Testis (tissue), 3 donors: ENCODE results near the gene C1orf35. TPM values are rescaled to one million over a fixed set of nuclear protein-coding genes. Genes with fewer than 3 reads are reported as not detected.

Experiments
- DNase-seq: peaks from one replicate; pipeline ENCODE4 v3.0.0-alpha.2; 2019
- H3K27ac ChIP-seq, 2 donors: fragments of 200-600 bp; sonication (generic); one replicate each; pipeline ENCODE4 v1.5.1; 2019
- H3K27me3 ChIP-seq: fragments of 200-600 bp; sonication (generic); one replicate; pipeline ENCODE4 v1.5.1; 2019
- H3K36me3 ChIP-seq: fragments of 200-600 bp; sonication (generic); one replicate; pipeline ENCODE4 v1.5.1; 2017; ENCODE audit warnings: low read depth; ENCODE audit errors: missing control alignments
- H3K4me1 ChIP-seq: fragments of 200-600 bp; sonication (generic); one replicate; pipeline ENCODE4 v1.5.1; 2019
- H3K4me3 ChIP-seq, 2 donors: fragments of 200-600 bp; sonication (generic); one replicate each; pipeline ENCODE4 v1.5.1; 2017 to 2019
- H3K9me3 ChIP-seq: fragments of 200-600 bp; sonication (generic); one replicate; pipeline ENCODE4 v1.5.1; 2017
- POLR2A ChIP-seq: fragments of 450-650 bp; IDR thresholded peaks from one replicate; pipeline ENCODE4 v1.6.1; 2017; ENCODE audit warnings: antibody characterized with exemption, mild to moderate bottlenecking, moderate library complexity
- WGBS, 2 donors: methylation state at CpG; one replicate each; pipeline ENCODE4 v1.1.5; 2018; 5-methylcytosine and 5-hydroxymethylcytosine counted together
- intact Hi-C: fragments of 100-400 bp; cut with DNase I; formaldehyde crosslinking; loops from one replicate; pipeline ENCODE4 v1.15.1; 2023; ENCODE audit warnings: low total_unique reads
- polyA plus RNA-seq: library from polyadenylated mRNA; stranded (reverse); fragments of 350-450 nt; fragmentation: Illumina TruSeq; extraction: RNeasy Lipid Tissue Mini Kit (QIAGEN cat#74804); gene quantifications from one replicate; pipeline ENCODE4 v1.2.3, GENCODE V29; 2014; ENCODE audit warnings: low read depth, low replicate concordance; ENCODE audit not compliant: insufficient read depth
- total RNA-seq, 2 donors: library from RNA; depleted of rRNA; stranded (reverse); fragments of >200 nt; gene quantifications; one replicate each; pipeline ENCODE4 v1.2.3, GENCODE V29; 2016
- TF ChIP-seq, protein P1 (sequence below), 3 experiments: fragments of 450-650 bp in 2 of 3; fragments of 200-600 bp in 1 of 3; sonication (generic) in 1 of 3; IDR thresholded peaks; one replicate each; pipeline ENCODE4 v1.5.1; 2016 to 2019; ENCODE audit warnings: antibody characterized with exemption in 3 of 3, mild to moderate bottlenecking in 2 of 3, moderate library complexity in 1 of 3

C1orf35 gene
- total and polyA plus RNA-seq, 3 donors from 2014 or later, result 11.3 to 25.0 (median 19.4) TPM

DNA sequence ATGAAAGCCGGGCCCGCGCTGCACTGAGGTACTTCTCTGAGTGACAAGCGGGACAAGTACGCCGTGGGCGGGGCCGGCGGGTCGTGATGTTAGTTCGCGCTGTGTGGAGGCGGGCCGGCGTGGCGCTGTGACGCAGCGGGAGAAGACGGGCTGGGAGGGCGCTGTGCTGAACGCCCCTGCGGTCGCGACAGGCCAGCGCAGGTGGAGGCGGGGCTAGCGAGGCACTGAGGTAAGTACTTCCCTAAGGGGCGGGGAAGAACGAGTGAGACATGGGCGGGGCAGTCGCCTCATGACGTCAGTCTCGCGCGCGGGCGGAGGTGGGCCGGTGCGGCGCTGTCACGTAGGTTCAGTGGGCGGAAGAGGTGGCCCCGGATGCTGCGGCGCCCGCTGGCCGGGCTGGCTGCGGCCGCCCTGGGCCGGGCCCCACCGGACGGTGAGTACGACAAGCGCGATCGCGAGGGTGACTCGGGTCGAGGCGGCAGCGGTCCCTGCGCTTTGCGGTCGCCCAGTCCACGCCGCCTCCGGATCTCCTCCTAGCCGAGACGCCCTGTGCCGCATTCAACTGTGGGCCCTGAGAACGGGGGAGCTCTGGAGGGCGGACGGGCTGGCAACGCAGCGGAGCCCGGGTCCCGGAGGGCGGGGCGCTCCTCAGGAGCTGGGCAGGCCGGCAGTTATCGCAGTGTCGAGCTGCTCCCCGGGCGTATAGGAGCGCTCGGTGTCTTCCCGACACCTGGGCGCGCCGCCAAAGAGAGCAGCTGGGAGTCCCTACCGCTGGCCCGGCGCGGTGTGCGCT lies 37.0 kb upstream of the C1orf35 start, which contains the start of gene GUK1:
Gene GUK1, plus strand, starts transcription at position 349 of the 793 bp plus-strand sequence. Its CDS starts 24 bp downstream, at position 373.
- Histone ChIP-seq H3K4me3 (peak within 1 kb of the TSS; percentile 94 to 99), H3K9me3 (no peaks in the 10 kb centered on the region), H3K27me3 (no peaks in the 10 kb centered on the region), H3K36me3 (no peaks in the 10 kb centered on the region), H3K4me1 (peaks cover 26% of the 10 kb centered on the region), H3K27ac (peak within 1 kb of the TSS; percentile 97 to 99)
- intact Hi-C loops, result loop anchor here (10.0 kb wide), 1 partner anchor 355 kb away; no protein-coding TSS in a partner anchor
- DNase-seq, result peak; percentile 100
- TF ChIP-seq, protein P1, sequence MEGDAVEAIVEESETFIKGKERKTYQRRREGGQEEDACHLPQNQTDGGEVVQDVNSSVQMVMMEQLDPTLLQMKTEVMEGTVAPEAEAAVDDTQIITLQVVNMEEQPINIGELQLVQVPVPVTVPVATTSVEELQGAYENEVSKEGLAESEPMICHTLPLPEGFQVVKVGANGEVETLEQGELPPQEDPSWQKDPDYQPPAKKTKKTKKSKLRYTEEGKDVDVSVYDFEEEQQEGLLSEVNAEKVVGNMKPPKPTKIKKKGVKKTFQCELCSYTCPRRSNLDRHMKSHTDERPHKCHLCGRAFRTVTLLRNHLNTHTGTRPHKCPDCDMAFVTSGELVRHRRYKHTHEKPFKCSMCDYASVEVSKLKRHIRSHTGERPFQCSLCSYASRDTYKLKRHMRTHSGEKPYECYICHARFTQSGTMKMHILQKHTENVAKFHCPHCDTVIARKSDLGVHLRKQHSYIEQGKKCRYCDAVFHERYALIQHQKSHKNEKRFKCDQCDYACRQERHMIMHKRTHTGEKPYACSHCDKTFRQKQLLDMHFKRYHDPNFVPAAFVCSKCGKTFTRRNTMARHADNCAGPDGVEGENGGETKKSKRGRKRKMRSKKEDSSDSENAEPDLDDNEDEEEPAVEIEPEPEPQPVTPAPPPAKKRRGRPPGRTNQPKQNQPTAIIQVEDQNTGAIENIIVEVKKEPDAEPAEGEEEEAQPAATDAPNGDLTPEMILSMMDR (IDR thresholded peaks at IDR 0.05), result peak in 2 of 3 experiments; percentile 11 to 62
- TF ChIP-seq POLR2A, result peak; percentile 80
- 0% methylated on average over 22 to 75 of the region's 95 CpGs for WGBS, 2 donors

DNA sequence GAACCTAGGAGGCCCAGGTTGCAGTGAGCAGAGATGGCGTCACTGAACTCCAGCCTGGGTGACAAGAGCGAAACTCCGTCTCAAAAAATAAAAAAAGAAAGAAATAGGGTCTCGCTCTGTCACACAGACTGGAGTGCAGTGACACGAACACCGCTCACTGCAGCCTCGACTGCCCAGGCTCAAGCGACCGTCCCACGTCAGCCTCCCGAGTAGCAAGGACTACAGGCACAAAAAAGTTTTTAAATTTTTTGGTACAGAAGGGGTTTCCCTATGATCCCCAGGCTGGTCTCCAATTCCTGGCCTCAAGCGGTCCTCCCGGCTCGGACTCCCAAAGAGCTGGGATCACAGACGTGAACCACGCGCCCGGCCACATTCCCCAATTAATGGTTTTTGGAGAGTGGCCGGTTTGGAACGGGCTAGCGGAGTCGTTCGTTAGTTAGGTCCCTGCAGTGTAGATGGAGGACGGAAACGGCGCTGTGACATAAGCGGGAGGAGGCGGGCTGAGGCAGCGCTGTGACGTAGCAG lies 36.3 kb upstream of the C1orf35 start:
- Histone ChIP-seq H3K27ac (peak overlapping the region; percentile 97 to 99), H3K27me3 (no peaks in the 10 kb centered on the region), H3K9me3 (no peaks in the 10 kb centered on the region), H3K36me3 (no peaks in the 10 kb centered on the region), H3K4me1 (peaks cover 23% of the 10 kb centered on the region), H3K4me3 (peak overlapping the region; percentile 94 to 99)
- DNase-seq, result no peak
- intact Hi-C loops, result loop anchor here (10.0 kb wide), 1 partner anchor 355 kb away; no protein-coding TSS in a partner anchor
- no peak for TF ChIP-seq POLR2A
- TF ChIP-seq, protein P1 (IDR thresholded peaks at IDR 0.05), result no peak
- 14 to 17% methylated on average over 30 of the region's 30 CpGs for WGBS, 2 donors

DNA sequence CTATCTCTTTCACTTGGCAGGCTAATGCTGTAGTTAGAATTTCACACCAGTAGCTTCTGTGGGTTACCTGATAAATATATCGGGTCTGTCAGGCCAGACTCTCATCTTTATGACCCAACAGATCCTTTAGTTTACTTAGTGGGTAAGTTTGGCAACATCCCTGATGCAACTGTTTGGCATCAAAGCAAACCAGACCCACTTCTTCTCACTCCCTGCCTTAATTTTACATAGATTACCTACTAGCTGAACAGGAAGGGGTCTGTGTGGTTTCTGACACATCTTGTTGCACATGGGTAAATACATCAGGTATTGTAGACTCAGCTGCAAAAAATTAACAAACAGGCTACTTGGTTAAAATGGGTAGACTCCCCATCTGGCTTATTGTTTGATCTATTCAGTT lies 33.8 kb upstream of the C1orf35 start:
- H3K36me3 ChIP-seq, result no peaks in the 10 kb centered on the region
- no peaks in the 10 kb centered on the region for H3K27me3 ChIP-seq
- intact Hi-C loops, result loop anchor here (10.0 kb wide), 1 partner anchor 358 kb away; no protein-coding TSS in a partner anchor
- peaks cover 9% of the 10 kb centered on the region for H3K4me1 ChIP-seq
- DNase-seq, result no peak
- H3K27ac ChIP-seq, result no peak overlapping the region
- TF ChIP-seq POLR2A, result no peak
- TF ChIP-seq, protein P1 (IDR thresholded peaks at IDR 0.05), result no peak
- WGBS, 2 donors, result 57 to 75% methylated on average over 1 of the region's 1 CpG
- H3K9me3 ChIP-seq, result no peaks in the 10 kb centered on the region
- H3K4me3 ChIP-seq, result no peak overlapping the region

DNA sequence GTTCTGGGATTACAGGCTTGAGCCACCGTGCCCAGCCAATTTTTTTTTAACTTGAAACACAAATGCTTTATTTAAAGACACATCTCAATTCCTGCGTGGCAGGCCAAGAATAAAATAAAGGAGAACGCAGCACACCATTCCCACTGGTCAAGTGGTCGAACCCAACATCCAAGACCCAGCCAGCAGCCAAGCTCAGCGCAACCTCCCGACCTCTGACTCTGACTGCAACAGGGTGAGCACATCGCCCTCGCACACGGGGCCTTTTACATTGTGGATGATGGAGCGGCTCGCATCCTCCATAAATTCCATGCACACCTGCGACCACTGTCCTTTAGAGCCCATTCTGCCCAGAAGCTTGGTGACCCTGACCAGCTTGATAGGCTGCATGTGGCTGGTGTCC lies 31.5 kb upstream of the C1orf35 start:
- Histone ChIP-seq H3K4me1 (no peaks in the 10 kb centered on the region), H3K9me3 (no peaks in the 10 kb centered on the region), H3K27me3 (no peaks in the 10 kb centered on the region), H3K27ac (no peak overlapping the region), H3K4me3 (no peak overlapping the region), H3K36me3 (no peaks in the 10 kb centered on the region)
- TF ChIP-seq, protein P1 (IDR thresholded peaks at IDR 0.05), result no peak
- TF ChIP-seq POLR2A, result no peak
- intact Hi-C loops, result loop anchor here (10.0 kb wide), 1 partner anchor 360 kb away; no protein-coding TSS in a partner anchor
- no peak for DNase-seq
- 81 to 86% methylated on average over 12 of the region's 12 CpGs for WGBS, 2 donors
